ENCODE measurements around the gene CTNNB1. TPM values are rescaled to one million over a fixed set of nuclear protein-coding genes. Genes with fewer than 3 reads are reported as not detected.
A peak's percentile ranks its signal among the peaks of the same experiment; 100 is the strongest.

Gene CTNNB1
- total RNA-seq = 375 TPM
- long read RNA-seq, full-length matches to known transcripts = 35 of 81 reads
- long read RNA-seq, partial matches to known transcripts = 30 of 81 reads
- long read RNA-seq, other reads (novel, unspliced or antisense) = 16 of 81 reads

DNA sequence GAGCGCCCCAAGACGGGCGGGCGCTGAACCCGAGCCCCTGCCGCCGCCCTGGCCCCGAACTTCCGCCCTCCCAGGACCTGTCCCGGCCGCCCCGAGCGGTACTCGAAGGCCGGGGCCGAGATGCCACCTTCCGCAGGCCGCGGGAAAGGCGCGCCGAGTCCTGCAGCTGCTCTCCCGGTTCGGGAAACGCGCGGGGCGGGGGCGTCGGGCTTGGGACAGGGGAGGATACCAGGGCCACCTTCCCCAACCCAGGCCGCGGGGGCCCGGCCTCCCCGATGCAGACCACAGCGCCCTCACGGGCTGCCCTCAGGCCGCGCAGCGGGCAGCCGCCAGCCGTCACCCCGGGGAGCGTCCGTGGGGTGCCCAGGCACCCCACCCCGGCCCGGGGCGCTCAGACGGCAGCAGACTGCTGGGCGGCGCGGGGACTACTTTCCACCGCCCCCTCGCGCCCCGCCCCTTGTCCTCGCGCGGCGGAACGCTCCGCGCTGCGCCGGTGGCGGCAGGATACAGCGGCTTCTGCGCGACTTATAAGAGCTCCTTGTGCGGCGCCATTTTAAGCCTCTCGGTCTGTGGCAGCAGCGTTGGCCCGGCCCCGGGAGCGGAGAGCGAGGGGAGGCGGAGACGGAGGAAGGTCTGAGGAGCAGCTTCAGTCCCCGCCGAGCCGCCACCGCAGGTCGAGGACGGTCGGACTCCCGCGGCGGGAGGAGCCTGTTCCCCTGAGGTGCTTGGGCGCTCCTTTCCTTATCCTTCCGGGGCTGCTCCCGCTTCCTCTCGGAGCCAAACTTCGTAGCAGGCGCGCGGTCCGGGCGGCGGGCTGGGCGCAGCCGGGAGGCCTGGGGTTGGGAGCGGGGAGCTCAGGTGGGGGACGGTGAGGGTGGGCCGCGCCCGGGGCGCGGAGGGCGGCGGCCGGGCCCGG is at the start of gene CTNNB1:
Gene CTNNB1 (plus strand): TSS at position 556 of the 916 bp plus-strand sequence. CDS start 24,564 bp downstream, outside the sequence.
- DNase-seq (ENCODE audit: low spot score) = peak; percentile 98

DNA sequence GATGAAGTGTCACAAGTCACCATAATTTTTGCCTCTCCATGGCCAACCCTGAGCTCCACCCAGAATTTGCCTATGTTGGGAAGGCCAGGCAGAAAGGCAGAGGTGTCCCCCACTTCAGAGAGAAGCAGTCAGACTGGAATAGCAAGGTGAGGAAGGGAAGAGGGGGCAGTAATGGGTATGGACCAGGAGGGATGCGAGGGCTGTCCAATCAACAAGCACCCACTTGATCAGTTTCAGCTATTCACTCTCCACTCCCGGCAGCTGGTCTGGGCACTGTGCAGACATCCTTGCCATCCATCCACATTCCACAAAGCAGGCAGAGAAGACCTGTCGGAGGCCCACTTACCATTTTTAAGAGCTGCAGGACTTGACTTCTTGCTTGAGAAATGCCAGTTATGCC is 43.5 kb upstream of the CTNNB1 start:
- no peak for DNase-seq (ENCODE audit: low spot score)

DNA sequence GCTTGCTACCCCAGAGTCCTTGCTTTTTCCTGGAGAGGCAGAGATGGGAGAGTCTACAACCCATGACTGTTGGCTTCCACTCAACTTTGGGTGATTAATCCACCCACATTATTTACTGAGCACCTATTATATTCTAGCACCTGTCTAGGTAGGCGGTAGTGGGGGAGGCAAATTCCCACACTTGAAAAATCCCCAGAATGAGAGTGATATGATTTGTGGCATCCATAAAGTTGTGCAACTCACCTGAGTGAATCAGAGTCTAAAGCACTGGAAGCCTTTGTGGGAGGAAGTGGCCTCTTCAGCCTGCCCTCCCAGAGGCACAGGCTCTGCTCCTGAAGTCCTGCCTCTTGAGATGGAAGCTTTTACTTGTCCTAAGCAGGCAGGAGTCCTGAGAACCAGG is 40.4 kb upstream of the CTNNB1 start:
- DNase-seq (ENCODE audit: low spot score) = no peak

DNA sequence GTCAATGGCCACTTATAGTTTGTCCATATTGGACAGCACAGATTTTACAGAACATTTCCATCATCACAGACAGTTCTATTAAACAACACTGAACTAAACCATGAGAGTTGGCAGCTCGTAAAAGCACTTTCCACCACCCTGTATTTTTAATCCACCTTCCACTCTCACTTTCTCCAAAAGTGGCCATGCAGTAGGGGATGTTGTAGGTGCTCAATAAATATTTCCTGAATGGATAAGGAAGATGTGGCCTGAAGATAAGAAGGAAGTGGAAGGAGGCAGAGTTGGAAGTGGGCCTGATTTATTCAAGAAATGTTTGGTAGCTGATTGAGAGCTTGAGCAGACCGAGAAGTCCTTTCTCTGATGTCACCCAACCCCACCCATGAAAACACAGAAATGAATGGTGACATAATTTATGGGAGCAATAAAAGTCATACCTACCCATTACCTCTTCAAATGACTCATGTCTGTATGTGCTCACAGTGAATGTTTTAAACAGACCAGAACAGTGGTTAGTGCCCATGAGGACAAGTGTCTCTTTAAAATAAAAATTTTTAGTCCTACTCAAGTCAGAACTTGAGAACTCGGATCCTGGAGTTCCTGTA is 39.6 kb upstream of the CTNNB1 start:
- no peak for DNase-seq (ENCODE audit: low spot score)

DNA sequence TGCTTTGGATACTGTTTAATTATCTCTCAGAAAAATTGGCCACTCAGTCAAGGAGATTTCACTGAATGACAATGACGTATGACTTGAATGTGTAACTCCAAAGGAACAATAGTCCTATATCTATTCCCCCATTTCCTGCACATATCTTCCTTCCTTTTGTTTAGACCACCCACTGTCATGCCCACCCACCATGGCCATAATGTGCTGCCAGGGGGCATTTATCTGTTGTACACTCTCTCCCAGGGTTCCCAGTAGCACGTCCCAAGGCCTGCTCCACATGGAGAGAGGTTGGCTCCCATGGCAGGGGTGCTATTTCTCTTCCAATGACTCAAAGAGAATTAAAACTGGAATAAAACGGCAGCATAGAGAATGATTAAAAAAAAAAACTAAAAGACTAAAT is 36.8 kb upstream of the CTNNB1 start:
- no peak for DNase-seq (ENCODE audit: low spot score)

DNA sequence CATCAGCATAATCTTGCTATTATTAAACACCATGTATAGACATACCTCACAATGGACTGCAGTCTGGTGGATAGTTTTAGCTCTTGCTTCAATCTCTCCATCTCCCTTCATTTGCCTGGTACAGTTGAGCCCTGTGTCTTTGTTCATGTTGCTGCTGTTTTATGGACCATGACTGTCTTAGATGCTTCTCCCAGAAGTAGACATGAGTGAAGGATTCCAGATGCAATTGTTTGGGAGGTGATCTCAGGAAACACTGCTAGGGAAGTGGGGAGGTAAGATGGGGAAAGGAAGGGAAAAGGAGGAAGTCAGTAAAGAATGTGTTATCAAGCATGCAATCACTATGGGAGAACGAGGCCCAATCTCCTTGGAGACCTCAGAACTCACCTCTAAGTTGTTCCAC is 36.3 kb upstream of the CTNNB1 start:
- no peak for DNase-seq (ENCODE audit: low spot score)

DNA sequence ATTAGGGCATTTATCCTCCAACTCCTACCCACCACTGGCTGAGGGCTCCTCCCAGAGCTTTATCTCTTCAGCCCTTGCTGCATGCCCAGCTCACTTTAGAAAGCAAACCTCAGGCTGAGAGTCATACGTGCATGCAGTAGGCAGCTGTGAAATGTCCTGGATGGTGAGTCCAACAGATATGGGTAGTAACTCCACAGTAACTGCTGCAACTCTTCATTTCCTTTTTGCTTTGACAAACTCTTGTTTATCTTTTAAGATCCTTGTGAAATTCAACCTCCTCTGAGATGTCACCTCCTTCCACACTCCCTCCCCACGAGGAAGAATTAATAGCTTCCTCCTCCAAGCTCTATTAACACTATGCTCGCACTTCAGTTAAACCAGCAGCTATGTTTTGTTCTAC is 35.9 kb upstream of the CTNNB1 start:
- DNase-seq (ENCODE audit: low spot score) = no peak

DNA sequence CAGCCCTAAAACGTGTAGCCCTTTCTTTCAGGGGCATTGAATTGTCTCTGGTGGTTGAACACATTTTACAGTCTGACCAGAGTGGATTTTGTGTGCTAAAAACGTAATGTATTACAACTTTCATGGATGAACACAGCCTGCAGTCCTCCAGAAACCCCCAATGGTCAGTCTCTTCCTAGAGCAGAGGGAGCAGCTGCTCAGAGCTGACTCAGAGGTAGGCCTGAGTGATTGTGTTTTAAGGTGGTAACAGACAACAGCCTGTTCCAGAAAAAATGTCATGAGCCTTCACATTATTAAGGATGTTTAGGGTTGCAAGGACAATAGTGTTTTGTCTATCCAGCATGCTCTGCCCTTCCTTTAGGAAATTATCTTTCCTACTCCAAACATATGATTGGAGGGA is 34.5 kb upstream of the CTNNB1 start:
- DNase-seq (ENCODE audit: low spot score) = no peak

DNA sequence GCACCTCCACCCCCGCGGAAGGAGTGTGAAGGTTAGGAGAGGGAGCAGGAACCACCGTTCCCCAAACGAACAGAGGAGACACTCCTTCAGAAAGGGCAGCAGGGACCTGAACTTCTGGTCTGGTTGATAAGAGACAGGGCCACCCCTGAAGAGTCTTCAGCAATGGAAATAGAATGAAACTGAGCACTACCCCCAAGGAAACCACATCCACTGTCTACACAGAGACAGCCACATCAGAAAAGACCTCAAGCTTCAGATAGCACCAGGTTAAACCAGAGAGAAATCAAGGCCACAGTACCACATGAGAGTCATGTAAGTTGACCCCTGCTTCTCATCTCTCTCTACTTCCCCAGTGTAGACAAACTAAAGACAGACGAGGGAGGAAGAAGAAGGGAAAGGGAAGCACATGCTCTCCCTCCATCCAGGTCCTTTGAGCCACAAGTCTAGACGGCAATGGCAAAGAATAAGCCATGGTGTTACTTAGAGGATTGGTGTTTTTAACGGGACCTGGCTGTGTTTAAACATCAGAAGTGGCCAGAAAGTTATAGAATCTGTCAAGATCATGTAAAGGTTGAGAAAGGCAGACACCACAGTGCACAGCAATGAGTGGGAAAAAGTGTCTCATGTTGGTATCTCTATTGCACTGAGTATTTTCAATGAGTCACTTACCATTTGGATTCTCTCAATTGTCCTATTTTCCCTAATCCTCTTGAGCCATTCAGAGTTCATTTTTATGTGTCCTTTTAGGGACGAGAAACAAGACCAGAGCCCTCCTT is 31.4 kb upstream of the CTNNB1 start:
- DNase-seq (ENCODE audit: low spot score) = no peak

DNA sequence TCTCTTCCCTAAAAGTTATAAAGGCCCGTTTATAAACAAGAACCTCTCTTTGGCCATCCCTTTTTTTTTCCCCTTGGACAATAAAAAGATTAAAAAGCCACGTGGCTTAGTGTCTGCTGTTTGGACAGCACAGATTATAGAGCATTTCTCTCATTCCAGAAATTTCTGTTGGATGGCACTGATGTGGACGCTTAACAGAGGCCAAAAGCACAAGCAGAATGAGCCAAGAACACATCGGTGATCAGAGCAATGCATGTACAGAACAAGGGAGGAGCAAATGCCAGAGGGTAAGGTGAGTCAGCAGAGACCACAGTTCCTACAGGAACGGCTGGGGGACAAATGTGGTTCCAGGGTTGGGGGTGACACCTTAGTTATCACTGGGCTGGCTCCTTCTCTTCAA is 30.3 kb upstream of the CTNNB1 start:
- no peak for DNase-seq (ENCODE audit: low spot score)

DNA sequence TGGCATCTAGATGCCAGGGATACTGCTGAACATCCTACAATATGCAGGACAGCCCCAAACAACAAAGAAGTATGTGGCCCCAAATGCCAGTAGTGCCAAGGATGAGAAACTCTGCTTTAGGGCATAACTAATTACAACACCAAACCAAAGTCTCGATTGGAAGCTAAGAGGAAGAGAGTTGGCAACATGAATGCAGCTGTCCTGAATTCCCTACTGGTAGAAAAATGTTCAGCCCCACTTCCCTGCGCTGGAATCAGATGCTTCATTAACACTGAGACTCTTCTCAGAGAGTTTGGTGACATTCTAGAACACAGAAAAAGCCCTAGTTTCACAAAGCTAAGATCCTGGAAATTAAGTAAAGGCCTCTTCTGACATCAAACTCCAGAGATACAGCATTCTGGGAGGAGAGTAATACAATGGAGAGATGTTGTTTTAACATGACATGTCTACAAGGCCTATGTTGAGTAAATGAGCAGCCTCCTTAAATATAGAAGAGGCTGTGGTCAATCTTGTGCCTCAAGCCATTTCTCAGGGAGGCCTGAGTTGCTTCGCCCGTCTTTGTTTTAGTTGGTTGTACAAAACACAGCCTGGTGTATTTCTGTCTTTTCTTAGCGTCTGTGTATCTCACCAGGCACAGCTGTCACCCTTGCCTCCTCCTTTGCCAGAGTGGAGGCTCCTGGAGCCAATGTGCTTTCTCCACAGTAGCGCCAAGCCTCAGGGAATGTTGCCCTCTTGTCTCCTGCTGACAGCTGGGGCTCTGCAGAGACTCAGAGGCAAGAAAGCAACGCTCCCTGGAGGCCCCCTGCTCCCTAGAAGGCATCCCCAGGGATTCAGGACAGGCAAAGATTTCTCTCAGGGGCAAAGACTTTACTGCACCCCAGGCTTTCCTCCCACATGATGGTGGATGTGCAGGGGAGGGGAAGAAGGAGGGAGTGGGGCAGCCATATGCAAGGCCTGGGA is 25.1 kb upstream of the CTNNB1 start:
- DNase-seq (ENCODE audit: low spot score) = no peak

DNA sequence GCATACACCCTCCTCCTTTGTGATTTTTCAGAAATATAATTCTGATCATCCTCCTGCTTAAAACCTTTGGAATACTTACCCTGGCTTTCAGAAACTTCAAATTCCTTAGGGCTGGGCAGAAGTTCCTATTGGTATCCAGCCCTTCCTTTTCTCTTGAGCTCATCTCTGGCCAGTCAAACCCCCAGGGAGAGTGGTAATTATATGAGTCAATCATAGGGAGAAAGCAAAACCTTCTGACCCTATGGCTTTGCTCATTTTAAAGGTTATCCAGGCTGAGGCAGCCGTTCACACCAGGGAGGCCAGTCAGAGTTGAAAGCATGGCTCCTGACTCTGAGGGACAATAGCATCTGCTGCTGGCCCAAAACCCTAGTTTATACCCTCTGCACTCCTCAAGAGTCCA is 23.9 kb upstream of the CTNNB1 start:
- DNase-seq (ENCODE audit: low spot score) = no peak

DNA sequence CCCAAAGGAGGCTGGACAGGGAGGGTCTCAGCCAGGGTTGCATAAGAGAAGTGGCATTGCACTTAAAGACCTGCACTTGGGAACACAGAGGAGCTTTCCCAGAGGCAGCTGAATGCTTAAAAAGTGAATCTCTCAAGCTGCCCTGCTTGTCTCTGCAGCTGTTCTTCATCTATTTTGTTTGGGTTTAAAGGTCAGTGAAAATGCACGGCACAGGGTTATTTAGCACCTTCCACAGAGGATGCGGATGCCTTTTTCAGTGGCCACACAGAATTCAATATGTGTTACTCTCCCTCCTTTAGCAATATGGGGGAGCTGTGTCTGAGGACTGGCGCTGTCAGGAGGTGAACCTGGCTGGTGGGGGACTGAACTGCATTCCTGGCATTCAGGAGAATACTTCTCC is 22.7 kb upstream of the CTNNB1 start:
- no peak for DNase-seq (ENCODE audit: low spot score)

DNA sequence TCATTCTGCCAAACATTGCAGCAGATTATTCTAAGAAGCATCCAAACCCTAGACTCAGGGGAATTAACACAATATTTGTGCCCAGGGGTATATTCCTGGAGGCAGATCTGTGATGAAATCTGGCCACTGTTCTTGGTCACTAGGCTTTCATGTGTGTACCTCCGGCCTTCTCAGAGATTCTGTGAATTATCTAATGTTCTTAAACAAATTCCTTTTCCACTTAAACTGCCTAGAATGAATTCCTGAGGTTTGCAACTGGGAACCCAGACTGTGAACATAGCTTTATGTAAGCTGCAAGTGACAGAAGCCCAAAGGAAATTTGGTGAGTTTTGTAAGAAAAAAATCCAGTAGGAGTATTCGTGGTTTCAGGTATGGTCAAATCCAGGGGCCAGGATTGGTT is 20.7 kb upstream of the CTNNB1 start:
- no peak for DNase-seq (ENCODE audit: low spot score)

DNA sequence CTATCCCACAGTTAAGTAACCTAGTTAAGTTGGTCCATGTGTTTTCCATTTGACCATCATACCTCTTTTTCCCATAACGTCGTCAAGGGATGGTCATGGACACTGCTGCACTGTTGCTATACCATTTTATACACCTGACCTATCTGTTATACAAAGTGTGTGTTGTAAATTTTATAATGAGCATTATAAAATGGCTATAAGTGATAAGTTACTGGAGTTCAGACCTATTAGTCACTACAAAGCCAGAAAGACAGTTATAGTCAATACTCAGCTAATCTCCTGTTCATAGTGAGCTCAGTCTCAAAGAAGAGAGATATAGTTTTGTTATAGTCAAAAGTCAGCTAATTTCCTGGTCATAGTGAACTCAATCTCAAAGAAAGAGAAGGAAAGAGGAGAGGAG is 18.9 kb upstream of the CTNNB1 start:
- no peak for DNase-seq (ENCODE audit: low spot score)

DNA sequence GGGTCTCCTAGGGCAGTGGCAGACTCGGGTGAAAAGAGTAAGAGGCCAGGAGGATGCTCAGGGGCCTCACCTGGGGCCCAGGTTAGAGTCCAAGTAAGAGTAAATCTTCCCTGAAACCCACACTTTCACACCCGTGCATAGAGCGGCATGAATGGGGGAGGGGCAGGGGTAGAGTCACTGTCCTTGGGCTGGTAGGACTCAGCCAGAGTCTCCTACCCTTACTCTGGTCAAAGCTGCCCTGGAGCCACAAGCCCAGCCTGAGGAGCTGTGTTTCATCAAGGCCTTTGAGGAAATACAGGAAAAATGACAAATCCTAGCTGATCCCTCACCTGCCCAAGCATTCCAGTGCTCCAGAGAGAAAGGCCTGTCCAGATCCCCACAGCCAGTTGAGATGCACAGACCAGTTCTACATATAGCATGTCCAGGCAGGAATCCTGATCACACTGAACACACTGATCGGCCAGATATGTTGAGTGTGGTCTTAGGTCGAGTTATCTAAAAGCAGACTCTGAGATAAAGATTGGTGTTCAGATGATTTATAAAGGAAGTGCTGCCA is 16.7 kb upstream of the CTNNB1 start:
- no peak for DNase-seq (ENCODE audit: low spot score)

DNA sequence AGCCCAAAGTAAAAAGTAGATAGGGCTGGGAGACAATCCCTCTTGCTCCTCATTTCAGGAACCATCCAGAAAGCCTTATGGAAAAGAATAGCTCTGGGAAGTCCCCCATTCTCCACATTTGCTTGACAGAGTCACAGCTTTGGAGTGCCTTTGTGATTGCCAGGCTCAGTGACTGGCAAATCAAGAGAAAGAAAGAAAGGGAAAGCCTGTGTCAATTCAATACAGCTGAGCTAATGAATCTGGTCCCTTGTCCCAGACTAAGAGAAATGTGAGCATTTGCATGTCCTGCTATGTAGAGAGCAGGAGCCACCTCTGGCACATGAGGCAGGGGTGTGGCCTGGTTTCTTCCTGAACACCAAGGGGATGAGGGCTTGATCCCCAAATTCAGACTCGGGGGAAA is 14.9 kb upstream of the CTNNB1 start:
- no peak for DNase-seq (ENCODE audit: low spot score)

DNA sequence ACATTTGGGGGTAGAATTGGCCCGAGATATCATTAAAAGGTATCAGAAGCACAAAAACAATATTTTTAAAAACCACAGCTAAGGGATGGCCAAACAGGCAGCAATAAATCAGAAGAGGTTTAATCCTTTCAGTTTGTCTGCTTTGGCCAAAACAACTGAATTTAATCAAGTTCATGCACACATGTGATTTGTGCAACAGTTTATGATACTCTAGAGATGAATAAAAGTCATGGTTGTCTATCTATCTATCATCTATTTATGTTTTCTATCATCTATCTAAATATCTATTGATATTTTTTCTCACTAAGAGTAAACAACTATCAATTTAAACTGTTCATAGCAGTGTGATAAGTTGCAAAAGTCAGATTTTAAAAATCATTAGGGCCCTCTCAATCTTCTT is 13.0 kb upstream of the CTNNB1 start:
- DNase-seq (ENCODE audit: low spot score) = no peak

DNA sequence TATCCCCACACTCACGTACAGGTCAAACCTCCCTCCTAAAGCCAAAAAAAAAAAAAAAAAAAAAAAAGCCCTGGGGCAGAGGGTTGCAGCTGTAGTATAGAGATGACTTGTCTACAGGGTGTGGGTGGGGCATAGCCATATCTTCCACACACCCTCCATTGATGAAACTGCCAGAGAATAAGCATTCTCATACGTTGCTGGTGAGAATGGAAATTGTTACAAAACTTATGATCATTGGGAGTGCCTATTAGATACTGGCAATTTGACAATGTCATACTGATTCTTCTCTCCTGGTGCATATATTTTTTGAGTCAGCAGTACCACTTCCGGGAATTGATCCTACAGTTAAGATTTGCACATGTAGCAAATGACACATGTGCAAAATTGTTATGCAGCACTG is 11.0 kb upstream of the CTNNB1 start:
- DNase-seq (ENCODE audit: low spot score) = no peak

DNA sequence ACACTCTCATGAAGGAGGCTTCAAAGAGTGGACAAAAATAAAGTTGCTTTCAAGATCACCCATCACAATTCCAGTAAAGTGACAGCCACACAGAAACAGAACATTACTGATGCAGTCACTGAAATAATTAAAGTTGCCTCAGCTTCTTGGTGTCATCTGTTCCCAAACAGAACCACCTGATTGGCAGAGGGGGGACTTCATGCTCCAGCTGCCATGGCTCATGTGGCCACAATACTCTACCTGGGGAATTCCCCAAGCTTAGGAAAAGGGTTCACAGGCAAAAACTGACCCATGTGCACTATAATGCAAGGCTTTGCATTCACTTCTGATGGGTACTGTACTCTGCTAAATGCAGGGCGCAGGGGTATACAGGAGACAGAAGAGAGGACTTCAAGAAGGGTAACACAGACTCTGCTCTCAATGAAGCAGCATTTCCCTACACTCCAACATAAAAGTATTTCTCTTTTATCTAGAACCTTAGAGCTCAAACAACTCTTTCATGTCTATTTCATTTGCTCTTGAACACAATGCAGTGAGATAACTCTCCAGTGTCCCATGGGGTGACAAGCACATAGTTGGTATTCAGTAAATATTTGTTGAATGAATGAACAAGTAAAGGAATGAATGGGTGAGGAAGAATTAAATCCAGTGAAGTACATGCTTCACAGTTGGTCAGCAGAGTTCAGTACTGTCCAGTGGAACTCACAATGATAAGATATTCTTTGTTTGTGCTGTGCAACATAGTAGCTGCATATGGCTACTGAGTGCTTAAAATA is 8.6 kb upstream of the CTNNB1 start:
- no peak for DNase-seq (ENCODE audit: low spot score)

All from mesenteric fat pad (tissue), 1 donor.